Ammon's horn (tissue), 1 donor: Measurements from ENCODE around the gene CDKAL1.
"Not testable (repeated sequence)": the region's sequence is repeated elsewhere in the genome, so short reads cannot be mapped to it uniquely, and the experiment has no call there.

ENCODE experiments used
- DNase-seq: peaks from one replicate; pipeline ENCODE4 v3.0.0-alpha.2; 2016; ENCODE audit warnings: low spot score

Gene CDKAL1

DNA sequence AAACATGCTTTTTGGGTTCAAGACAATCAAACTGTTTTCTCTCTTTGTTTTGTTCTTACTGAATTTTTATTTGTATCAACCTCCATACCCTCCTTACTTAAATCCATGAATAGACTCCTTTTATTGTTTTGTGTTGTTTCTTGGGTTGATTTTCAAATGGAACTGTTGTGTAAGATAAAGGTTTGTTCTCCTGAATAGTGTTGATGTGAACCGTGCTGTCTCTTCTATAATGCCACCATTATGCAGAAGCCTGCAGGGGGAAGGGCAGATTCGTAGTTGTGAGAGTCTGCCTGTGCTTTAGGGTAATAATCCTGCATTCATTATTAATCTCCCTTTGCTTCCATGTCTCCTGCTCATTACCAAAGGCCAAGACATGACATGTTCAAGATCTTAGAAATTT is 105.9 kb downstream of the CDKAL1 start:
- peak; percentile 51 for DNase-seq

GRCh38 chr6:20642441-20642840 is 108.2 kb downstream of the CDKAL1 start:
- DNase-seq: no peak

GRCh38 chr6:20644667-20645370 is 110.6 kb downstream of the CDKAL1 start:
- no peak for DNase-seq

DNA sequence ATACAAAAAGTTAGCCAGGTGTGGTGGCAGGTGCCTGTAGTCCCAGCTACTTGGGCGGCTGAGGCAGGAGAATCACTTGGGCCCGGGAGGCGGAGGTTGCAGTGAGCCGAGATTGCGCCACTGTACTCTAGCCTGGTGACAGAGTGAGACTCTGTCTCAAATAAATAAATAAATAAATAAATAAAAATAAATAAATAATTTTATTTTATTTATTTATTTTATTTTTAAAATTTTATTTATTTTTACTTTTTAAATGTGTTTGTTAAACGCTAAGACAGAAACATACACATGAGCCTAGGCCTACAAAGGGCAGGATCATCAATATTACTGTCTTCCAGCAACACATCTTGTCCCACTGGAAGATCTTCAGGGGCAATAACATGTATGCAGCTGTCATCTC is 111.3 kb downstream of the CDKAL1 start:
- not testable (repeated sequence) for DNase-seq

- DNase-seq: no peak
Measured at GRCh38 chr6:20647585-20647984, 113.3 kb downstream of the CDKAL1 start.

- not testable (repeated sequence) for DNase-seq
Measured at GRCh38 chr6:20649696-20650470, 115.6 kb downstream of the CDKAL1 start.

DNA sequence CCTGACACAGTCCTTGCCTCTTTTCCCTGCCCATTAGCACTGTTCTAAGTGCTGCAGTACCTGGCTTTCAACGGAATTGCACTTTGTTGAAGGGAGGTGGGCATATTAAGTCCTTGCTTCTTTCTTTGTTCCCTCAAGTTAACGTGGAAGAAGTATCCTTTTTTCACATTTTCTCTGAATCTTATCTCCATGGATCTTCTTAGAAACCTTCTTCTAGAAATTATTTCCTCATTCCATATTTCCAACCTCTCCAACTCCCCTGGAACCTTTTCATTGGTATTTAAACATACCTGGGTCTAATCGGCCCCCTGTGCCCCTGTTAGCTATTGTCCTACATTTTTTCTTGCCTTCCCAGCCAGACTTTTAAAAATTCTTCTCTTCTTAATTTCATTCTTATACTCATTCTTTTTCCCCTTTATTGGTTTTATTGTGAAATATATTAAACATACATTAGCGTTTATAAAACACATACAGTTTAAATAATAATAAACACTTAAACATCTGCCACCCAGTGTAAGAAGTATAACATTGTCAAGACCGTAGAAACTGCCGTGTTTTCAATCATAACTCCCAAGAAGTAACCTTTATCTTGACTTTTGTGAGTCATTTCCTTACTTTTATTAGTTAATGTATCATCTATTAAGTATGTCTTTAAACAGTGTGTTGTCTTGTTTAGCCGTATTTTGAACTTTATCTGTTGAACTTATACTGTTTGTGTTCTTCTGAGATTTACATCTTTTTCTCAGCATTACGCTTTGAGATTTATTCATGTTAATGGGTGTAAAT is 118.2 kb downstream of the CDKAL1 start:
- no peak for DNase-seq

DNA sequence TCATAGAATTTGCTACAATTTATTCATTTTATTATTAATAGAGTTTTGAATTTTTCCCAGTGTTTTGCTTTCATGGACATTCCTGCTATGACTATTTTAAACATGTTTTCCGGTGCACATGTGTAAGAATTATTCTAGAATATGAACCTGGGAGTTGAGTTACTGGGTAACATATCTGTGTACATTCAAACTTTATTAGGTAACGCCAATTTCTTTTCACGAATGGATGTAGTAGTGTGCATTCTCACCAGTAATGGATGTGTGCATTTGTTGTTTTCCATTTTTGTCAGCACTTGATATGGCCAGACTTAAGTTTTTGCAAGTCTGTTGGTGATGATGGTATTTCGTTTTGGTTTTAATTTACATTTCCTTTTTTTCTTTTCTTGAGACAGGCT is 118.8 kb downstream of the CDKAL1 start:
- DNase-seq: no peak

DNA sequence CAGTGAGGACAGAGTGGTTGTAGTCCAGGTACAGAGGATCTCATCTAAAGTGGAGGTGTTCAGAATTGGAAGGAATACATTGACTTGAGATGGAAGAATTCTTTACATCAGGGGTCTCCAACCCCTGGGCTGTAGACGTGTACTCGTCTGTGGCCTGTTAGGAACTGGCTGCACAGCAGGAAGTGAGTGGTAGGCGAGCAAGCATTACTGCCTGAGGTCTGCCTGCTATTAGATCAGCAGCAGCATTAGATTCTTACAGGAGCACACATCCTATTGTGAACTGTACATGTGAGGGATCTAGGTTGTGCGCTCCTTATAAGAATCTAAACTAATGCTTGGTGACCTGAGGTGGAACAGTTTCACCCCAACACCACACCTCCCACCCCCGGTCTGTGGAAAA is 121.1 kb downstream of the CDKAL1 start:
- DNase-seq: no peak

DNA sequence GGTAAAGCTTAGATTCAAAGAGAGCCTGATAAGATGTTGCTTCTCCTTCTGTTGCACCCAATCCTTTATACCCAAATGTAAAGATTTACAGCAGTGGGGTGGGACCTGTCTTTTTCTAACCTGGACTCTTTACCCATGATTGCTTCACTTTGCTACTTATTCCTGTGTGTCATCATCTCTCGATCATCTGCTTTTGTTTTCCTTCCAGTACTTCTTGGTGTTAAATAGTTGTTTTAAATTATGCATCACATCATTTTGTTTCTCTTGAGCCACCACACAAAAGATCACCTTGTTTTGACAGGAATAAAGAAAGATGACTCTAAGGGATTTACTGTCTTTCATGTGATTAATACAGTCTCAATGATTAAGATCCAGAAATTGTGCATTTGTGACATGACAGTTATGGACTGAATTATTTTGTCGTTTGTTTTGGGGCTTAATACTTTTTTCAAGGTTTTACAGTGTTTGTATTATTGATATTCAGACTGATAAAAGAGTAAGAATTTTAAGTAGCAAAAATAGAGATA is 123.1 kb downstream of the CDKAL1 start:
- DNase-seq: no peak

DNA sequence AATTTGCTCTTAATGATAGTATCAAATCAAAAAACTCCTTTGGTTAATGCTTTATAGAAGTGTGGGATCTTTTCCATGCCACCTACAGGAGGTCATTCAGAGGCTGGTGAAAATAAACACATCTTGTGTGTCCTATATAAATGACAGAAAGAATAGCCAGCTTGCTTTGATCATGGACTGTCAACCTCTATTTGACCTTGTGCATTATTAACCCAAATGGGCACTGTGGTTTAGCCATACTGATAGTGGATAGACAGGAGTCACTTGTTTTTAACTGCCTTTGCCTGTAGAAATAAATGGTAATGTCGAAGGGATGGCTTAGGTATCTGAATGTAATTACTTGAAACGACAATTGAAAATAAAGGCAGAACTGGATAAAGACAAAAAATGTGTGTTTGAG is 123.8 kb downstream of the CDKAL1 start:
- no peak for DNase-seq

DNA sequence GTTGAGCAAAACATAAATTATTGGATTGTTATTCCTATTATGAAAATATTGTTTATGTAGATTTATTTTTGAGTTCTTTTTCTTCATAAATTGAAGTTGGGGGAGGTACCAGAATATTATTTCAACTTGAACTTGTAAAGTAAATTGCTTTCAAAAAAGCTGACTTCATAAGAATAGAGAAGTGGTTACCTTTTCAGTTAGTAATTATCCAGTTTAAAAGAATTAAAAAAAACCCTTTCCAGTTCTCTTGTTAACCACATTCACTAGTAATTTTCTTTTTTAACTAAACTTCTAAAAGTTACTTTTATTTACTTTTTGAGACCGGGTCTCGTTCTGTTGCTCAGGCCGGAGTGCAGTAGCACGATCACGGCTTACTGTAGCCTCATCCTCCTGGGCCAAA is 124.3 kb downstream of the CDKAL1 start:
- DNase-seq: no peak

DNA sequence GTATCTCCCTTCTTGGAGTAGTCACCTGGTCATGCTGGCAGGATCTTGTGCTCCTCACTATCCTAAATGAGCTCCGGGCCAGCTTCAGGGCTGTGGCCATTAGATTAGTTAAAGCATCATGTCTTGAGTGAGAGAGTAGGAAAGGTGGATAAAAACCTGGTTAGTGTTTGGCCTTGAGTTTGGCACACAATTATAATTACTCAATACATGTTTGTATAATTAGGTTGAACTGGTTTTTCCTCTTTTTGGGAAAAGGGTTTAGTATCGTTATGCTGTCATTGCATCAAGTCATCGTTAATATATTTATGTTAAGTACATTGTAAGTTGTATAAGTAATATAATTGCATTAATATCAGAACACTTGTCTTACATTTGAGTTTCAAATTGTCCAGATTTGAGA is 126.3 kb downstream of the CDKAL1 start:
- DNase-seq: no peak

GRCh38 chr6:20661721-20662120 is 127.5 kb downstream of the CDKAL1 start:
- no peak for DNase-seq

- no peak for DNase-seq
Measured at GRCh38 chr6:20664250-20664649, 130.0 kb downstream of the CDKAL1 start.

- DNase-seq: no peak
Measured at GRCh38 chr6:20665290-20665689, 131.0 kb downstream of the CDKAL1 start.

DNA sequence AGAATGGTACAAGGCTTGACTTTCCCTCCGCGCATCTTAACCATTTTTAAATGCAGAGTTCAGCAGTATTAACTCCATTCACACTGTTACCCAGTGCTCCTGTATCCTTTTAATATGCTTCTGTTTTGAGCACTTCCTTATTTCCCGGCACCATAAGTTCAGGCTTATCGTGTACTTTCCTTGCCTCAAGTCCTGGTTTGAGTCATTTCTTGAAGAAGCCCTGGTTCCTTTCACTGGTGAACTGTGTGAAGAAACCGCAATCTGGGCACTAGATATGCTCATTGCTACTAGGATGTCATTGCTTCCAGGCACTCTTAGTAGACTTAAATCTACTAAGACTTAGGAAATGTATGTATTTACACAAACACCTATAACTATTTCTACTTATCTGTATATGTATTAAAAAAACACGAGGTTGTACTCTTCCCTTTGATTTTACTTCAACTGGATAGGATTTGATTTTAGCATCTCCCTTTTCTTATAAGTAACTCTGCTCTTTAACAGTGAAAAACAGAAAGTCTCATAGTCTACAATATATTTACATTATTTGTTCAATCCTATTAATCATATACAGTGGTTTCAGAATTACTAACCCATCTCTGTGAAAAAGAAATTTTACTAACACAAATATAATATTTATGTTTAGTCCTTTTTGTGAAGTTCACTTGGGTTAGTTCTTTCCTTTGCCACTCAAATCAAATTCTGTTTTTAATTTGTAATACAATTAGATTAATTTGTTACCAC is 135.5 kb downstream of the CDKAL1 start:
- DNase-seq: no peak

GRCh38 chr6:20670750-20671149 is 136.5 kb downstream of the CDKAL1 start:
- DNase-seq: no peak

- no peak for DNase-seq
Measured at GRCh38 chr6:20672038-20672437, 137.8 kb downstream of the CDKAL1 start.

- DNase-seq: no peak
Measured at GRCh38 chr6:20673458-20673857, 139.2 kb downstream of the CDKAL1 start.

DNA sequence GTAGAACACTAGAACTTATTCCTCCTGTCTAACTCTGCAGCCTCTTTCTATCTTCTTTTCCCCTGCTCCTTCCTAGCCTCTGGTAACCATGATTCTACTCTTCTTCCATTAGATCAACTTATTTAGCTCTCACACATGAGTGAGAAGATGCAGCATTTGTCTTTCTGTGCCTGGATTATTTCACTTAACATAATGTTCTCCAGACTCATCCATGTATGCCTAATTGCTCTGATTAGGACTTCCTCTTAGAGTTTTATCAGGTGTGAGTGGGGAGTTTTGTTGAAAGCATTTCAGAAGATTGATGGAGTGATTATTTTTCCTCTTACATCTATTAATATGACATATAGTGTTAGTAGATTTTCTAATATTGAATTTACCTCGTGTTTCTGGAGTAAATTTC is 140.4 kb downstream of the CDKAL1 start:
- no peak for DNase-seq

DNA sequence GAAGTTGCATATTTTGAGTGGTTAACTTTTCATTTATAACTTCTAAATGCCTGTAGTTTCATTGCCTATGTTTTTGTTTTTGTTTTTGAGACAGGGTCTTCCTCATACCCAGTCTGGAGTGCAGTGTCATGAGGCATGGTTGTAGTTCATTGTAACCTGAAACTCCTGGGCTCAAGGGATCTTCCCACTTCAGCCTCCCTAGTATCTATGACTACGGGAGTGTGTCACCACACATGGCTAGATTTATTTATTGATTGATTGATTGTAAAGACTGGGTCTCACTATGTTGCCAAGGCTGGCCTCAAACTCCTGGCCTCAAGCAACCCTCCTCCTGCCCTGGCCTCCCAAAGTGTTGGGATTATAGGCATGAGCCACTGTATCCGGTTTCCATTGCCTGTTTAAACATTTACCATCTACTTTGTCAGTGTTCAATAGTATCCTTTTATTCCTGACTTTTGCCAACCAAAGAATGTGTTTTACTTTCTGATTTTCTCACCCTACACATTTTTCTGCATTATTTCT is 144.6 kb downstream of the CDKAL1 start:
- no peak for DNase-seq
